Activated CD4-positive, alpha-beta memory T cell treated with anti-CD3 and anti-CD28 coated beads, Interleukin-2, amount 10 ng/mL, durations not matched to agents 7 days and 5 days (primary cell): ENCODE measurements around the gene MISFA. TPM values are rescaled to one million over a fixed set of nuclear protein-coding genes. Genes with fewer than 3 reads are reported as not detected.
A peak's percentile ranks its signal among the peaks of the same experiment; 100 is the strongest.
"Not testable (repeated sequence)": the region's sequence is repeated elsewhere in the genome, so short reads cannot be mapped to it uniquely, and the experiment has no call there.

Experiments used
- CTCF ChIA-PET: fragments of 350-600 bp; sonication (Branson Sonifier 250); formaldehyde crosslinking; loops from one replicate; lab custom pipeline; 2021; ENCODE audit warnings: antibody characterized with exemption, inconsistent platforms; lab: Charles Lee
- POLR2A ChIA-PET: fragments of 350-600 bp; sonication (Branson Sonifier 250); formaldehyde crosslinking; loops from one replicate; lab custom pipeline; 2021; ENCODE audit warnings: antibody characterized with exemption; lab: Charles Lee
- DNase-seq: peaks from one replicate; pipeline ENCODE4 v3.0.0-alpha.2; 2020
- H3K27ac Mint-ChIP-seq: one replicate; pipeline ENCODE4 v1.8.0; 2021; ENCODE audit warnings: mild to moderate bottlenecking, mixed read lengths
- H3K27me3 Mint-ChIP-seq: one replicate; pipeline ENCODE4 v1.8.0; 2021; ENCODE audit warnings: mixed read lengths
- H3K36me3 Mint-ChIP-seq: one replicate; pipeline ENCODE4 v1.8.0; 2021; ENCODE audit warnings: low read depth, mixed read lengths
- H3K4me1 Mint-ChIP-seq: one replicate; pipeline ENCODE4 v1.8.0; 2021; ENCODE audit warnings: mixed read lengths
- H3K4me3 Mint-ChIP-seq: one replicate; pipeline ENCODE4 v1.8.0; 2021; ENCODE audit warnings: mild to moderate bottlenecking, mixed read lengths
- H3K9me3 Mint-ChIP-seq: one replicate; pipeline ENCODE4 v1.8.0; 2021; ENCODE audit warnings: mixed read lengths
- total RNA-seq, 2 experiments: library from RNA; stranded (reverse); gene quantifications; one replicate each; pipeline ENCODE4 v1.2.3, GENCODE V29; 2021

Gene MISFA
- total RNA-seq, 2 experiments from 2014 or later: 1.3 to 2.1 TPM

DNA sequence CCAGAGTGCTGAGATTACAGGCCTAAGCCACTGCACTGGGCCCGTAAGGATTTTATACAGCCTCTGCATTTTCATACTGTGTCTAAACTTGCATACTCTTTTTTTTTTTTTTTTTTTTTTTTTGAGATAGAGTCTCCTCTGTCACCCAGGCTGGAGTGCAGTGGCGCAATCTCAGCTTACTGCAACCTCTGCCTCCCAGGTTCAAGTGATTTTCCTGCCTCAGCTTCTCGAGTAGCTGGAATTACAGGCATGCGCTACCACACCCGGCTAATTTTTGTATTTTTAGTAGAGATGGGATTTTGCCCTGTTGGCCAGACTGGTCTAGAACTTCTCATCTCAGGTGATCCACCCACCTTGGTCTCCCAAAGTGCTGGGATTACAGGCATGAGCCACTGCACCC is 5.5 kb upstream of the MISFA start:
- H3K9me3 Mint-ChIP-seq, H3K36me3 Mint-ChIP-seq, POLR2A ChIA-PET, H3K4me3 Mint-ChIP-seq, H3K27me3 Mint-ChIP-seq, H3K27ac Mint-ChIP-seq, H3K4me1 Mint-ChIP-seq, DNase-seq: not testable (repeated sequence)
- CTCF ChIA-PET: interaction anchor here (1.2 kb wide), 1 partner anchor 39 kb away, joined by 4 read pairs; the partner anchor contains the start of gene SPTY2D1

DNA sequence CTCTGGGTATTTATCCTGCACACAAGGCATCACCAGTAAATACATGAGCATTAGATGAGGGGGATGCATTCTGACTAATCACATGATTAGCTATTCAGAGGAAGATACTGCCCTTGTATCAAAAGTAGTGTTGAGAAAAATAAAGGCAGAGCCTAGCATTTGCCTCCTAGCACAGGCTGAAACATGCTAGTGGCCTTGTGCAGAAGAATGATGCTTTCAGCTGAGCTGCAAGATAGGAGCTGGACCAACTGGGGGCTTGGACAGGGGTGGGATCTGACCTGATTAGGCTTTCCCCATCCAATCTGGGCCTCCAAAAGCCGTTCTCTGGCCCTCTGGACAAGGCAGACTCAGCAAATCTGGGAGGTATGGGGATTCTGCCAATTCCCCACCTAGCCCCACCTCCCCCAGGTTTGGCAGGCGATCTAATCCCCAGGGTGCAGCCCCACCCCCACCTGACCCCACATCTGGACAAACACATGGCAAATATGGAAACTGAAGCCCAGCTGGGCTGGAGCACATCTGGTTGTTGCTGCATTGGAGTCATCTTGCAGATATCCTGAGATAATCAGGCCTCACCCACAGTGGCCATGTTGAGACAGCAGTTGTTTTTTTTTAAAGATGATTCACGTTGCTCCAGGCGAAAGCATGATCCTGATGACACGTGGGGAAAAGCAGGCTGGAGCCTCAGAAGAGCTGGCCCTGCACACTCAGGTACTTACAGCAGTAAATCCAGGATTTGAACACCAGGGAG is 4.4 kb upstream of the MISFA start:
- Mint-ChIP-seq H3K4me1 (peaks cover 2% of the 10 kb centered on the region), H3K9me3 (no peaks in the 10 kb centered on the region), H3K27me3 (no peaks in the 10 kb centered on the region), H3K36me3 (no peaks in the 10 kb centered on the region), H3K4me3 (no peak overlapping the region), H3K27ac (no peak overlapping the region)
- CTCF ChIA-PET: interaction anchor here (0.5 to 1.3 kb wide), 3 partner anchors 25 to 127 kb away, joined by 3 to 4 read pairs (median 3); no protein-coding TSS in a partner anchor
- no peak for DNase-seq
- POLR2A ChIA-PET: interaction anchor here (0.6 kb wide), 1 partner anchor 127 kb away, joined by 4 read pairs; no protein-coding TSS in a partner anchor

DNA sequence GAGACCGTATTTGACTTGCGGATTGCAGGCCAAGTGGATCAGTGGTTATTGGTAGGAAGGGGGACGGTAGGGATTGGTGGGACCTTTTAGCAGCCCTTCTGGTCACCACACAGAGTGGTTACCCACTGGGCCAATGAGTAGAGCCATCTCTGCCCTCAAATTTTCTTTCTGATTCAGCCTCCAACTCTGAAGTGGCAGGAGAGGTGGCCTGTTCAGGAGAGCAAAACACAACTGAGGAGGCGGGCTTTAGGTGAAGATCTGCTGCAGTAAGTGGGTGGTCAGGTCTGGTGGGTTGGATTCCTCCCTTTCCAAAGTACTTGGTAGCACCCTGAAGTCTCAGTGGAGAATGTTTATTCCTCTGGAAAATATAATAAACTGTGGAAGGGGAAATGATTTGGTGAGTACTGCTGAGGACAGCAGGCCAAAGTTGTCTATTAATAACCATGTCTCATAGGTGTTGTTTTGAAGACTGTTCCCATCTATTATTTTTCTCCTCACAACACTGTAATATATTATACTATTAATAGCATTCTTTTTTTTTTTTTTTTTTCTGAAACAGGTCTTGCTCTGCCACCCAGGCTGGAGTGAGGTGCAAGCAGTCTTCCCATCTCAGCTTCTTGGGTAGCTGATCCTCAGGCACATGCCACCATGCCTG is 1.5 kb downstream of the MISFA start:
- no peak for DNase-seq
- Mint-ChIP-seq H3K27ac (no peak overlapping the region), H3K27me3 (no peaks in the 10 kb centered on the region), H3K36me3 (peaks cover 6% of the 10 kb centered on the region), H3K4me1 (no peaks in the 10 kb centered on the region), H3K9me3 (no peaks in the 10 kb centered on the region), H3K4me3 (no peak overlapping the region)
- POLR2A ChIA-PET: interaction anchor here (1.0 to 1.6 kb wide), 3 partner anchors 15 to 32 kb away, joined by 3 to 5 read pairs (median 3); no protein-coding TSS in a partner anchor
- CTCF ChIA-PET: interaction anchor here (1.2 to 1.3 kb wide), 2 partner anchors 10 to 15 kb away, joined by 4 read pairs; no protein-coding TSS in a partner anchor

DNA sequence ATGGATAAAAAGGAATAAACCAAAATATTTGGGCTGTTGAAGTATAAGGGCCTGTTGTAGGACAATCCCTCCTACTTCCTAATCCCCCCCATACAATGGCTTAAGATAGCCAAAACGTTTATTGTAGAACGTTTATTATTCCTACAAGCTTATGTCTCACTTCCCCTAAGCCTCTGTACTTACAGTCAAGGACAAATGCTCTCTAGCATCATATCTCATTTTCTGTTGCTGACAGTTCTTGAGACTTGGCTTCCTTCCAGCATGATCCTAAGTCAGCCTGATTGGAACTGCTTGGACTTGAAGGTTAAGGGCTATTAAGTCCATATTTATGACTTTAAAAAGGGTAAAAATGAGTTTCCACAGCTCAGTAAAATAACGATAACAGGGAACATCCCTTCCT is 8.8 kb downstream of the MISFA start:
- no peaks in the 10 kb centered on the region for H3K27me3 Mint-ChIP-seq
- H3K36me3 Mint-ChIP-seq: peaks cover 42% of the 10 kb centered on the region
- ChIA-PET POLR2A (no interaction called here), CTCF (interaction anchor here (1.2 kb wide), 1 partner anchor 123 kb away, joined by 3 read pairs; no protein-coding TSS in a partner anchor)
- no peak overlapping the region for H3K4me3 Mint-ChIP-seq
- no peak overlapping the region for H3K27ac Mint-ChIP-seq
- H3K4me1 Mint-ChIP-seq: no peaks in the 10 kb centered on the region
- H3K9me3 Mint-ChIP-seq: no peaks in the 10 kb centered on the region
- no peak for DNase-seq

DNA sequence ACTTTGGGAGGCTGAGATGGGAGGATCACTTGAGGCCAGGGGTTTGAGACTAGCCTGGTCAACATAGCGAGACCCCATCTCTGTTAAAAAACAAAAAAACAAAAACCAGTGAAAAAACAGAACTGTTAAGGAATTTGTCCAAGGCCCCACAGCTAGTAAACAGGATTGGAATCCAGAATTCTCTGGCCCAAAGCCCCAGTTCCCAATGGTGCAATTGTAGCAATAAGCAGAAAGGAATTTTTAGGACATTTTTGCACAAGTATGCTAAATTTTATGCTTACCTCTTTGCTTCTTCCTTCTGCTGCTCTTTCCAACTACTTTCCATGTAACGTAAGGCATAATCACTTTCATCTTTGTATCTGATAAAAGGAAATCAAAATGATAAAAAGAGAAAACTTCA is 11.6 kb downstream of the MISFA start:
- H3K36me3 Mint-ChIP-seq: peaks cover 62% of the 10 kb centered on the region
- H3K27me3 Mint-ChIP-seq: no peaks in the 10 kb centered on the region
- peaks cover 16% of the 10 kb centered on the region for H3K4me1 Mint-ChIP-seq
- POLR2A ChIA-PET: interaction anchor here (0.6 to 1.1 kb wide), 3 partner anchors 23 to 324 kb away, joined by 3 read pairs; partner anchors contain the start of gene SPTY2D1
- DNase-seq: no peak
- H3K27ac Mint-ChIP-seq: no peak overlapping the region
- CTCF ChIA-PET: no interaction called here
- H3K4me3 Mint-ChIP-seq: no peak overlapping the region
- no peaks in the 10 kb centered on the region for H3K9me3 Mint-ChIP-seq

DNA sequence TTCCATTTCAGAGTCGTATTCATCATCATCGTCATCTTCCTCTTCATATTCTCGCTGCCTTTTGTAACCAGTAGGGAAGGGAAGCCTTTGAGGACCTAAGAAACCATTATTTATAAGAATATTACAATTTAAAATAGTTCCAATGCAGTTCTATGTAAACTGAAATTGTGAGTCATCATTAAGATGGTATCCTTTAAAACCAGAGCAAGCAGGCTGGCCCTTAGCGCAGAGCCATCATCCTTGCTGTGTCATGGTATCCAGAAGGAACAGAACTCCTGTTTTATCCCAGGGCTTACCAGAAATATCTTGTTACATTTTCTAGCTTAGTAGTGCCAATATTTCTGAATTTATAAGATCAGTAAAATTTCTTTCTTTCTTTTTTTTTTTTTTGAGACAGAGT is 12.8 kb downstream of the MISFA start:
- H3K36me3 Mint-ChIP-seq: peaks cover 63% of the 10 kb centered on the region
- ChIA-PET POLR2A (interaction anchor here (1.1 kb wide), 1 partner anchor 22 kb away, joined by 3 read pairs; the partner anchor contains the start of gene SPTY2D1), CTCF (interaction anchor here (2.0 kb wide), 1 partner anchor 22 kb away, joined by 5 read pairs; the partner anchor contains the start of gene SPTY2D1)
- H3K9me3 Mint-ChIP-seq: no peaks in the 10 kb centered on the region
- no peak for DNase-seq
- no peaks in the 10 kb centered on the region for H3K27me3 Mint-ChIP-seq
- H3K4me3 Mint-ChIP-seq: no peak overlapping the region
- peaks cover 27% of the 10 kb centered on the region for H3K4me1 Mint-ChIP-seq
- H3K27ac Mint-ChIP-seq: no peak overlapping the region

DNA sequence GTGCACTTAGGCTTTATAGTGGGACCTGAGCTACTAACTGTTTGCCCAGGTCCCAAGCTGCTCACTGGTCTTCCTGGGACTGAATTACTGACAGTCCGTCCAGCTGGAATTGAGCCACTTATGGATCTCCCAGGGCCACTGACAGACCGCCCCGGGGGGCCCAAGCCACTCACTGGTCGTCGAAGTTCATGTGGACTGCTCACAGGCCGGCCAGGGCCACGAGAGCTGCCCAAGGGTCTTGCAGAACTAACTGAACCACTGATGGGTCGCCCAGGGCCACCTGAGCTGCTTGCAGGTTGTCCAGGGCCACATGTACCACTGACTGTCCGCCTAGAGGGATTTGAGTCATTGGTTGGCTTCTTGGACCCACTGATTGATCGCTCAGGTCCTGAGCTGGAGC is 15.1 kb downstream of the MISFA start:
- Mint-ChIP-seq H3K9me3 (no peaks in the 10 kb centered on the region), H3K36me3 (peaks cover 58% of the 10 kb centered on the region), H3K27ac (no peak overlapping the region), H3K27me3 (no peaks in the 10 kb centered on the region), H3K4me1 (peaks cover 48% of the 10 kb centered on the region), H3K4me3 (no peak overlapping the region)
- CTCF ChIA-PET: interaction anchor here (0.9 to 1.8 kb wide), 3 partner anchors 37 to 113 kb away, joined by 4 to 6 read pairs (median 4); no protein-coding TSS in a partner anchor
- DNase-seq: no peak
- POLR2A ChIA-PET: interaction anchor here (1.4 to 12.8 kb wide), 4 partner anchors 12 to 88 kb away, joined by 4 to 211 read pairs (median 6); partner anchors contain the start of genes SPTY2D1, TSG101 and UEVLD

DNA sequence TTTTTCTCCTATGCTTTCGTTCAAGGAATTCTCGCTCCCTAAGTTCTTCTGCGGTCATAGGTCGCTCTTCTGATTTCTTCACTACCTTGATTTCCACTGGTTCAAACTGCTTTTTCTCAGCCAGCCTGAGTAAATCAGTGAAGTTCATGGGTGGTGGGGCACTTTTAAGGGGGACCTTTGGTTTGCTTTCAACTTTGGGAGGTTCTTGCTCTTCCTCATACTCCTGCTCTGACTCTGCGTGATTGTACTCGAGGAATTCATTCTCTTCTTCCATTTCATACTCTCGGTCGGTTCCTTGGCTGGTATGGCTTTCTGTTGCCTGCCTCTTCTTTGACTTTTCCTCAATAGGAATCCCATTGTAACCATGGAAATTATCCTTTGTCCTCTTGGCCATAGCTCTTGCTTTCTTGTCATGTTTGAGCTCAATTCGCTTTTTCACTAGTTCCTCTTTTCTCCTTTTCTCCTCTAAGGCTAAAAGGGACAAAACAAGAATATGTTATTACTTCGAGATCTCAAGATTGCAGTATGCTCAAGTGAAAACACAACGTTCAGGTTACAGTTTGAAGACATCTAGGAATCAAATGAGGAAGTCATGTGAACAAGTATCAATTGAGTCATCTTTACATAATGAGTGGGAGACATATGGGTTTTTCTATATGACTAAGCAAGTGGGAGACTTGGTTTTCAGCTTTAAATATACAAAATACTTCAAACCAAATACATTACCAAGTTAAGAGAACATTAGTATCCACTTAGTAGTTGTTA is 16.2 kb downstream of the MISFA start:
- CTCF ChIA-PET: interaction anchor here (1.0 to 6.6 kb wide), 6 partner anchors 14 to 106 kb away, joined by 3 to 40 read pairs (median 5); partner anchors contain the start of gene SPTY2D1
- Mint-ChIP-seq H3K27ac (peak overlapping the region; percentile 57), H3K4me1 (peaks cover 52% of the 10 kb centered on the region), H3K9me3 (no peaks in the 10 kb centered on the region), H3K4me3 (peak overlapping the region; percentile 12), H3K36me3 (peaks cover 52% of the 10 kb centered on the region), H3K27me3 (no peaks in the 10 kb centered on the region)
- no peak for DNase-seq
- POLR2A ChIA-PET: interaction anchor here (0.9 to 12.8 kb wide), 6 partner anchors 14 to 510 kb away, joined by 3 to 211 read pairs (median 23); partner anchors contain the start of genes SAAL1, SPTY2D1, TSG101 and UEVLD

DNA sequence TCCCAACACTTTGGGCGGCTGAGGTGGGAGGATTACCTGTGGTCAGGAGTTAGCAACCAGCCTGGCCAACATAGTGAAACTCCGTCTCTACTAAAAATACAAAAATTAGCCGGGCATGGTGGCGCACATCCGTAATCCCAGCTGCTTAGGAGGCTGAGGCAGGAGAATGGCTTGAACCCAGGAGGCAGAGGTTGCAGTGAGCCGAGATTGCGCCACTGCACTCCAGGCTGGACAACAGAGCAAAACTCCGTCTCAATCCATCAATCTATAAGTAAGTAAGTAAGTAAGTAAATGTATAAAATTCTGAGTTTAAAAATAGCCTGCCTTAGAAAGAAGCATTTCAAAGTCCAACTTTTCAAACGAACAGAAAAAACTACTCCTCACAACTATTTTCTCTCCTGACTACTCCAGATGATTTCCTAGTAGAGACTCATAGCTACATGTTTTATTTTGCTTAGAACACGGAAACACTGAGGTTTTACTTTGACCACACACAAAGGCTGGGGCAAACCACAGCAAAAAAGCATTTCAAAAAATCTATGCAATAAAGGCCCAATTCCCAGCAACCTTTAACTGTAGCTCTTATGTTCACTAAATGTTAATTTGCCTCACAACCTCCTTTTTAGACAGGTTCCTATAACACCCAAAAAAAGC is 18.2 kb downstream of the MISFA start:
- DNase-seq: peak; percentile 68
- Mint-ChIP-seq H3K27me3 (no peaks in the 10 kb centered on the region), H3K9me3 (no peaks in the 10 kb centered on the region), H3K4me3 (peak overlapping the region; percentile 66), H3K27ac (peak overlapping the region; percentile 81), H3K4me1 (peaks cover 67% of the 10 kb centered on the region), H3K36me3 (peaks cover 41% of the 10 kb centered on the region)
- ChIA-PET CTCF (interaction anchor here (0.8 to 6.6 kb wide), 12 partner anchors 10 to 111 kb away, joined by 3 to 40 read pairs (median 6); partner anchors contain the start of genes SPTY2D1, TSG101 and UEVLD), POLR2A (interaction anchor here (0.8 to 12.8 kb wide), 11 partner anchors 8 to 296 kb away, joined by 3 to 211 read pairs (median 4); partner anchors contain the start of genes GTF2H1, HPS5, LDHA and SPTY2D1)

DNA sequence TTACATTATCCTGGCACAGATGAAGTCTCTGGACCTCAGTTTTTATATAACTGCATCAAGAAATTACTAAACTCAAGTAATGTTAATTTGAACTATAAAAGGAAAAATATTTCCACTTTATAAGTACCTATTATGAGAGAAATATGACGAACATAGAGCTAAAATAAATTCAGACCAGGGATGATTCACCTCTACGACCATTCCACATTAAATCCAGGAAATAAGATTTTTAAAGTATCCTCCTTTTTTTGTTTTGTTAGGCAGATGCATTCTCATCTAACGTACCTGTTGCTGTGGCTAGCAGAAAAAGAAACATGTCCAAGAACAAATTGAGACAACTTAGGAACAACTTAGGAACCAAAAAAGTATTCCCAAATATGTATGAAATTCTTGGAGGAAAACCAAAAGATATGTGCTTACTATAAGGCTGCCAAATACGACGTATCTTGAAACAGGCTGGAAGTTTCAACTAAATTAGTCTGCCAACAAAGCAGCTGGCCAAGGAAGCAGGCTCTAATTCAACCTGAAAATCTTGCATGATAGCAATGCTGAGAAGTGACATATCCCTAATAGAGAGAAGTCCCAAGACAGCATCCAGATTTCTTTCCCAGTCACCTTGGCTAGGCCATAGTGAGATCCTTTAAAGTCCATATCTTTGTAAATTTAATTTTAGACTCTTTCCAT is 18.9 kb downstream of the MISFA start:
- no peak for DNase-seq
- no peaks in the 10 kb centered on the region for H3K9me3 Mint-ChIP-seq
- H3K27me3 Mint-ChIP-seq: no peaks in the 10 kb centered on the region
- POLR2A ChIA-PET: interaction anchor here (0.8 to 12.8 kb wide), 11 partner anchors 8 to 296 kb away, joined by 3 to 211 read pairs (median 4); partner anchors contain the start of genes GTF2H1, HPS5, LDHA and SPTY2D1
- H3K36me3 Mint-ChIP-seq: peaks cover 37% of the 10 kb centered on the region
- peaks cover 70% of the 10 kb centered on the region for H3K4me1 Mint-ChIP-seq
- H3K27ac Mint-ChIP-seq: peak overlapping the region; percentile 81
- CTCF ChIA-PET: interaction anchor here (0.9 to 6.6 kb wide), 12 partner anchors 10 to 375 kb away, joined by 3 to 40 read pairs (median 6); partner anchors contain the start of genes SPTY2D1, TSG101 and UEVLD
- H3K4me3 Mint-ChIP-seq: peak overlapping the region; percentile 66

DNA sequence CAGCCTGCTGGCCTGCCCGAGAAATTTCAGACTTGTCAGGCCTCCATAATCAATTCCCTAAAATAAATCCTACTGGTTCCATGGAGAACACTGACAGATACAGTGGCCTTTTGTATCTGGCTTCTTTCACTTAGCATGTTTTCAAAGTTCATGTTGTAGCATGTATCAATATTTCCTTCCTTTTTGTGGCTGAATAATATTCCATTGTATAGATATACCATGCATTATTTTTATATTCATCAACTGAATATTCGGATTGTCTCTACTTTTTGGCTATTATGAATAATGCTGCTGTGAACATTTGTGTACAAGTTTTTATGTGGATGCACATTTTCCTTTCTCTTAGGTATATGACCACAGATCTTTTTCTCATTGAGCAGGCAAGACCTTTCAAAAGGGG is 24.1 kb downstream of the MISFA start:
- H3K36me3 Mint-ChIP-seq: peaks cover 17% of the 10 kb centered on the region
- no peaks in the 10 kb centered on the region for H3K9me3 Mint-ChIP-seq
- DNase-seq: no peak
- ChIA-PET CTCF (no interaction called here), POLR2A (interaction anchor here (0.8 to 12.8 kb wide), 3 partner anchors 8 to 36 kb away, joined by 4 to 211 read pairs (median 4); partner anchors contain the start of gene SPTY2D1)
- H3K27me3 Mint-ChIP-seq: no peaks in the 10 kb centered on the region
- H3K4me3 Mint-ChIP-seq: no peak overlapping the region
- no peak overlapping the region for H3K27ac Mint-ChIP-seq
- peaks cover 34% of the 10 kb centered on the region for H3K4me1 Mint-ChIP-seq
